ENCODE data around the gene GABRR2.

Gene GABRR2

DNA sequence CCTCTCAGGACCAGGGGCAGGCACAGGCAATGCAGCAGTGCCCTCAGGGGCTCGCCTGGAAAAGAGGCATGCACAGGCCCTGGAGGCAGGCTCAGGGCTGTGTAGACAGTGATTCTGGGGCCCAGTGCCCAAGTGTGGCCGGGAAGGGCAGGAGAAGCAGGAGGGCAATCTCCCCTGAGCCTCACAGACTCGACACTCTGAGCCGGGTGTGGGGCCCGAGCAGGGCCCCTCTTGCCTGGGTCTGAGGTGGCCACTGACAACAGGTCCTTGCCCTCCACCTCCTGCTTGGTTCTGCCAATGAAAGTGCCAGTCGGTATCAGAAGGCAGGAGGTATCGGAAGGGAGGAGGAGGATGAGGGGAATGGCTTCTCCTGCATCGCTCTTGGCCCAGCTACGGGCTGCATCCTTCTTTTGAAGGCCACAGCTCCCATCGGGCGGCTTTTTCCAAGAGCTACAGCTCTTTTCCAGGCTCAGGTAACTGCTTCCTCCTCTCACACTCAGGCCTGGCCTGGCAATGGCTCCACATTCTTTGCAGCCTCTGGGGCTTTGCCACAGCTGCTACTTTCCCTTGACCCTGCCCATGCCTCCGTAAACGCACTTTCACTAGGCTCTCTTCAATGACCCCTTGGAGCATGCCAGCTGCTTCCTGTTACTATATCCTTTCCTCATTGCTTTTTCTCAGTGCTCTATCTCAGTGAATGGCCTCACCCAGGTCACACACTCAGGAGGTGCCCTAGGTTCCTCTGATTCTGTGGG lies 24.5 kb downstream of the GABRR2 start:
- CTCF ChIA-PET, result interaction anchor here (1.2 to 3.1 kb wide), 4 partner anchors 8 to 81 kb away, joined by 3 to 16 read pairs (median 6); no protein-coding TSS in a partner anchor
- TF ChIP-seq, protein P1, sequence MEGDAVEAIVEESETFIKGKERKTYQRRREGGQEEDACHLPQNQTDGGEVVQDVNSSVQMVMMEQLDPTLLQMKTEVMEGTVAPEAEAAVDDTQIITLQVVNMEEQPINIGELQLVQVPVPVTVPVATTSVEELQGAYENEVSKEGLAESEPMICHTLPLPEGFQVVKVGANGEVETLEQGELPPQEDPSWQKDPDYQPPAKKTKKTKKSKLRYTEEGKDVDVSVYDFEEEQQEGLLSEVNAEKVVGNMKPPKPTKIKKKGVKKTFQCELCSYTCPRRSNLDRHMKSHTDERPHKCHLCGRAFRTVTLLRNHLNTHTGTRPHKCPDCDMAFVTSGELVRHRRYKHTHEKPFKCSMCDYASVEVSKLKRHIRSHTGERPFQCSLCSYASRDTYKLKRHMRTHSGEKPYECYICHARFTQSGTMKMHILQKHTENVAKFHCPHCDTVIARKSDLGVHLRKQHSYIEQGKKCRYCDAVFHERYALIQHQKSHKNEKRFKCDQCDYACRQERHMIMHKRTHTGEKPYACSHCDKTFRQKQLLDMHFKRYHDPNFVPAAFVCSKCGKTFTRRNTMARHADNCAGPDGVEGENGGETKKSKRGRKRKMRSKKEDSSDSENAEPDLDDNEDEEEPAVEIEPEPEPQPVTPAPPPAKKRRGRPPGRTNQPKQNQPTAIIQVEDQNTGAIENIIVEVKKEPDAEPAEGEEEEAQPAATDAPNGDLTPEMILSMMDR (IDR thresholded peaks at IDR 0.05; ENCODE audit: control extremely low read depth, extremely low read depth, low read depth, missing control alignments), result no peak
- no peak for DNase-seq (ENCODE audit: extremely low spot score)
- POLR2A ChIA-PET, result no interaction called here

DNA sequence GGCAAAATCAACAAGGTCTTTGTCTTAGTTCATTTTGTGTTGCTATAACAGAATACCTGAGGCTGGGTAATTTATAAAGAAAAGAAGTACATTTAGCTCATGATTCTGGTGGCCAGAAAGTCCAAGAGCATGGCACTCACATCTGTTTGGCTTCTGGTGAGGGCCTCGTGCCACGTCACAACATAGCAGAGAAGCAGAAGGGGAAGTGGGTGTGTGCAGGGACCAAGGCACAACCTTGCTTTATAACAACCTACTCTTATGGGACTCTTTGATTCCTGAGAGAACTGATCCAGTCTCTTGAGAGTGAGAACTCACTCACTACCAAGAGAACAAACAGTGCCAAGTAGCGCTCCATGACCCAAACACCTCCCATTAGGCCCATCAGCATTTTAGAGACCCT lies 25.4 kb downstream of the GABRR2 start:
- DNase-seq (ENCODE audit: extremely low spot score), result no peak
- POLR2A ChIA-PET, result no interaction called here
- CTCF ChIA-PET, result interaction anchor here (2.3 to 3.5 kb wide), 2 partner anchors 9 to 83 kb away, joined by 8 to 13 read pairs; no protein-coding TSS in a partner anchor

DNA sequence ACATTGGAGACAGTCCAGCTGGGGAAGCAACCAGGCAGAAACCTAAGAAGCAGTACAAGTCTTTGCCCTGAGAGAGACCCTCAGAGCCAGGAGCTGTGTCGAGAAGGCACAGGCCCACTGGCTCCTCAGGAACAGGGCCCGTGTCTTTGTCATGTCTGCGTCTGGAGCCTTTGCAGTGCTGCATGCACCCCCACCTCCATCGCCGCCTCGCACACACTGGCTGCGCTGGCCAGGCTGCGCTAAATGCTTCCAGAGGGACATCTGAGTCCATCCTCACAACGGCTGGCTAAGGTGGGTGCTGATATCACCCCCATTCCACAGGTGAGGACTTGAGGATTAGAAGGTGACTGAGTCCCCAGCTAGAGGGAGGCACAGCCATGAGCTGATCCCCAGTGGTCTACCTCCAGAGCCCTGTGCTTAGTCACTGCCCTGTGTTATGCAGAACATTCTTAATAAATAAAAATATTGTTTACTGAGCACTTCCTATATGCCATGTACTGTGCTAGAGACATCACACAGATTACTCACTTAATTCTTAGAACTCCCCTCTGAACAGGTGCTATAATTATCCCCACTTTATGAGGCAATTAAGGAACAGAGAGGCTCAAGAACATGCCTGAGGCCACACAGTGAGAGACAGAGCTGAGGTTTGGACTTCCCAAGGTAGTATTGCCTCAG lies 27.6 kb downstream of the GABRR2 start:
- ChIA-PET POLR2A (no interaction called here), CTCF (interaction anchor here (1.1 to 3.5 kb wide), 7 partner anchors 9 to 305 kb away, joined by 3 to 13 read pairs (median 3); no protein-coding TSS in a partner anchor)
- DNase-seq (ENCODE audit: extremely low spot score), result no peak
- TF ChIP-seq, protein P1 (IDR thresholded peaks at IDR 0.05; ENCODE audit: control extremely low read depth, extremely low read depth, low read depth, missing control alignments), result no peak

More for the DNA sequence above, 25.4 kb downstream of the GABRR2 start:
- TF ChIP-seq, protein P1 (IDR thresholded peaks at IDR 0.05; ENCODE audit: control extremely low read depth, extremely low read depth, low read depth, missing control alignments), result no peak

DNA sequence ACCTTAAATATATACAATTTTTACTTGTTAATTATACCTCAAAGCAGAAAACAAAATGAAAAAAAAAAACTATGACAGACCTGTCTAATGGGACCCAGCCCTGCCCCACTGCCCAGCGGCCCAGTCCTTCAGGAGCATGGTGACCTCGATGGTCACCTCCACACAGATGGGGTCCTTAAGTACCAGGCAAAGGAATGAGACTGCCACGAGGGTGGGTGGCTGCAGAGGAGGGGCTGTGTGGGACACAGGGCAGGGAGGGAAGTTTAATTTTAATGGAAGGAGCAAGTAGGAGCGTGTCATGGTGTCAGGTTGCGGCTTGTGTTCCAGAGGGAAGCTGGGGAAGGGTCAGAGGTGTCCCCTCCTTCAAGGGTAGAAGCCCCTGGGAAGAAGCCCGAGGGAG lies 28.6 kb downstream of the GABRR2 start:
- TF ChIP-seq, protein P1 (IDR thresholded peaks at IDR 0.05; ENCODE audit: control extremely low read depth, extremely low read depth, low read depth, missing control alignments), result no peak
- no peak for DNase-seq (ENCODE audit: extremely low spot score)
- ChIA-PET POLR2A (no interaction called here), CTCF (interaction anchor here (0.8 to 3.5 kb wide), 5 partner anchors 9 to 164 kb away, joined by 3 to 13 read pairs (median 3); no protein-coding TSS in a partner anchor)

DNA sequence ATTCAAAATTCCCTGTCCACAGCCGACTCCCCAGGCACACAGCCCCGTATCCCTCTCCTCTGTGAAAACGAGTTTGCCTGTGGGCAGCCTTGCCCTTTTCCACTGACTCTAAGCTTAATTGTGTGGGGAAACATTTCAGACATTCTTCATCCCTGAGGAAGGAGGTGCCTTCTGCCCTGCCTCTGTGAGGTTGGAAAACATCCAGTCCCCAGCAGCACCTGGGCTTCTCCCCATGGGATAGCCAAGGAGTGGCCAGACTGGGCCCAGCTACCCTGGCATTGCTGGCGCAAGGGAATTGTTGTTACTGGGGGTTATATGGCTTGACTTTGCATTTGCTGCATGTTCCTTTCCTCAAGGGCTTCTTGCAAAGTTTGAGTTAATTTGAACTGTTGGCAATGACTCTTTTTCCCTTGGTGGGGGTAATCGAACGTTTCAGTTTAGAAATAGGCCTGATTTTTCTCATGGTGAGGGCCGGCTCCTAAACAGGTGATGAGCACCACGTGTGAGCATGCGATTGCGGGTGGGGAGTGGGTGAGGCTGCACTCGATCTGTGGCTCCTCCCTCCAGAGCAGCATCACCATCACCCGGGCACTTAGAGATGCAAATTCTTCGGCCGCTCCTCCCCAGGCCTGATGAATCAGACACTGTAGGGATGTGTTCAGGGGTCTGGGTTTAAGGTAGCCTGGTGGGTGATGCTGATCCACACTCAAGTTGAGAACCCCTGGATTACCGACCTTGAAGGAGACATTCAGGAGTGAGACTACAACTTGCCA lies 29.9 kb downstream of the GABRR2 start:
- POLR2A ChIA-PET, result no interaction called here

More for the DNA sequence above, 29.9 kb downstream of the GABRR2 start:
- CTCF ChIA-PET, result interaction anchor here (1.0 kb wide), 1 partner anchor 10 kb away, joined by 3 read pairs; no protein-coding TSS in a partner anchor
- DNase-seq (ENCODE audit: extremely low spot score), result no peak
- TF ChIP-seq, protein P1 (IDR thresholded peaks at IDR 0.05; ENCODE audit: control extremely low read depth, extremely low read depth, low read depth, missing control alignments), result no peak
